Measurements from ENCODE around the gene CLPSL1. TPM values are rescaled to one million over a fixed set of nuclear protein-coding genes. Genes with fewer than 3 reads are reported as not detected.

Gene CLPSL1
- total RNA-seq, 1 donor from 2014 or later, result not detected

DNA sequence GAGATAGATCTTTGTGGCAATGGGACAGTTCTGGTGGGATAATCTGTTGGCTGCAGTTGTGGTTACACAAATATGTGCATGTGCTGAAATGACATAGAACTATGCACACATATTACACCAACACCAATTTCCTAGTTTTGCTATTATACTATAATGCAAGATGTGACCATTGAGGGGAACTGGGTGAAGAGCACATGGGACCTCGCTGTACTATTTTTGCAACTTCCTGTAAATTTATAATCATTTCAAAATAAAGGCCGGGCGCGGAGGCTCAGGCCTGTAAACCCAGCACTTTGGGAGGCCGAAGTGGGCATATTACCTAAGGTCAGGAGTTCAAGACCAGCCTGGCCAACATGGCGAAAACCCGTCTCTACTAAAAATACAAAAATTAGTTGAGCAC is 35.3 kb upstream of the CLPSL1 start:
- Mint-ChIP-seq H3K36me3 (ENCODE audit: low read depth) (no peaks in the 10 kb centered on the region), H3K4me3 (ENCODE audit: low read depth) (no peak overlapping the region), H3K27me3 (ENCODE audit: low read depth) (no peaks in the 10 kb centered on the region), H3K27ac (no peak overlapping the region), H3K4me1 (ENCODE audit: low read depth) (no peaks in the 10 kb centered on the region), H3K9me3 (peaks cover 15% of the 10 kb centered on the region)
- DNase-seq (ENCODE audit: low spot score), result no peak
- intact Hi-C loops (cut with micrococcal nuclease), result no loop called here

DNA sequence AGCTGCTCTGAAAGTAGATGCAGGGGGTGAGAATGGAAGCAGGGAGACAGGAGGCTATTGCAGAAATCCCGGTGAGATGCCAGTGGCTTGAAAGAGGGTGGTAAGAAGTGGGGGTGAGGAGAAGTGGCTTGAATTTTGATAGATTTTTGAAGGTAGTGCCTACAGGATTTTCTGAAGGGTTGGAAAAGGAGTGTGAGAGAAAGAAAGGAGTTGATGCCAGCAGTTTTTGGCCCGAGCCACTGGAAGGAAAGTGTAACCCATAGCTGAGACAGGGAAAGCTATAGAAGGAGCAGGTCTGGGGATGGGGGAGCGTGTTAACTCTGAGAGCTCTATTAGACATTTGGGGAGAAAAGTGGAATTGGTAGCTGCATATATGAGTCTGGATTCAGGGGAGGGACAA is 34.3 kb upstream of the CLPSL1 start:
- H3K4me1 Mint-ChIP-seq (ENCODE audit: low read depth), result peaks cover 2% of the 10 kb centered on the region
- peaks cover 15% of the 10 kb centered on the region for H3K9me3 Mint-ChIP-seq
- no peak overlapping the region for H3K27ac Mint-ChIP-seq
- H3K27me3 Mint-ChIP-seq (ENCODE audit: low read depth), result no peaks in the 10 kb centered on the region
- no peak overlapping the region for H3K4me3 Mint-ChIP-seq (ENCODE audit: low read depth)
- no peak for DNase-seq (ENCODE audit: low spot score)
- no peaks in the 10 kb centered on the region for H3K36me3 Mint-ChIP-seq (ENCODE audit: low read depth)
- intact Hi-C loops (cut with micrococcal nuclease), result no loop called here

DNA sequence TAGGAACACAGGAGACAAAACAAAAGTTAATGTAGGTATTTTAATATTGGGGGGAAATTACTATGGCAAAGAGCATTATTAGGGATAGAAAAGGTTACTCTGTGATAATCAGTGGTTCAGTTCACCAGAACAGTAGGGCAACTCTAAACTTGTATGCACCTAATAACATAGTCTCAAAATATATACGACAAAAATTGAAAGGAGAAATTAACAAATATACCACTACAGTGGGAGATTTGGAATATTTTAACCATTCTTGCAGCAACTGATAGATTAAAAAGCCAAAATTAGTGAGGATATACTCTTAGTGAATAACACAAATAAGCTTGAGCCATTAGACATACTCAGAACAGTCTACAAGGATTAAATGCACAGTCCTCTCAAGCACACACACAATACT is 32.9 kb upstream of the CLPSL1 start:
- Mint-ChIP-seq H3K27ac (no peak overlapping the region), H3K27me3 (ENCODE audit: low read depth) (no peaks in the 10 kb centered on the region)
- intact Hi-C loops (cut with micrococcal nuclease), result no loop called here

DNA sequence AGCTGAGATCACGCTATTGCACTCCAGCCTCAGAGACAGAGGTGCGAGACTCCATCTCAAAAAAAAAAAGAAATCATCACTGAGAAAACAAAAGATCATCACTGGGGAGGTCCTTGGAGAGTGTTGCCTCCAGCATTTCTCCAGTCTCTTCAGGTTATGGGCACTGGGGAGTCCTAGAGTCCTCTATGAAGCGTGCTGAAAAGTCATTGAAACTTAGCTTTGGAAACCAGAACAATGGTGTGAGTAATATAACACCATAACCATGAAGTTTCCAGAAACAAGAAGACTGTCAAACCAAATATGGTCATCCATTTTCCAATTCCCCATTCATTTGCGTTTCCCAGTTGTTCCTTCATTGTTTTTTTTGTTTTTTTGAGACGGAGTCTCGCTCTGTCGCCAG is 30.3 kb upstream of the CLPSL1 start:
- no peak overlapping the region for H3K27ac Mint-ChIP-seq
- no peak for DNase-seq (ENCODE audit: low spot score)
- H3K9me3 Mint-ChIP-seq, result peaks cover 15% of the 10 kb centered on the region
- no peaks in the 10 kb centered on the region for H3K36me3 Mint-ChIP-seq (ENCODE audit: low read depth)
- intact Hi-C loops (cut with micrococcal nuclease), result no loop called here
- no peaks in the 10 kb centered on the region for H3K27me3 Mint-ChIP-seq (ENCODE audit: low read depth)
- H3K4me1 Mint-ChIP-seq (ENCODE audit: low read depth), result peaks cover 6% of the 10 kb centered on the region
- H3K4me3 Mint-ChIP-seq (ENCODE audit: low read depth), result no peak overlapping the region

More for the DNA sequence above, 32.9 kb upstream of the CLPSL1 start:
- Mint-ChIP-seq H3K4me3 (ENCODE audit: low read depth) (no peak overlapping the region), H3K4me1 (ENCODE audit: low read depth) (peaks cover 4% of the 10 kb centered on the region), H3K9me3 (peaks cover 15% of the 10 kb centered on the region), H3K36me3 (ENCODE audit: low read depth) (no peaks in the 10 kb centered on the region)
- DNase-seq (ENCODE audit: low spot score), result no peak

DNA sequence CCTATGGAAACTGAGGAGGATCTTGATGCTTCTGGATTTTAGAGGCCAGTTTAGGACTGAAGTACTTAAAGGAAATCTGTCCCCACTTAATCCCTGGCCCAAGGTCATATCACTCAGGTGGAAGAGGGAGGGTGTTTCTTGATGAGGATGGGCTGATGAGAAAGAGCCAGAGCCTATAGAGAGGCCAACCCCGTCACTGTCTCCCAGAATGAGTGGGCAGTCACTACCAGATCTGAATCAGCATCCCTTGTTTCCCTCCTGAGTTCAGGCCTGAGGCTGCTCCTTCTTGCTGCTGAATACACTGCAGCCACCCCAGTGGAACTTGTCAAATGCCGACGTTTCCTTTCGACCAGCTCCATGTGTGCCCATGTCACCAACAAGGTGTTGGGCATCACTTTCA is 29.2 kb upstream of the CLPSL1 start:
- Mint-ChIP-seq H3K27ac (no peak overlapping the region), H3K4me1 (ENCODE audit: low read depth) (peaks cover 6% of the 10 kb centered on the region), H3K4me3 (ENCODE audit: low read depth) (no peak overlapping the region), H3K36me3 (ENCODE audit: low read depth) (no peaks in the 10 kb centered on the region), H3K27me3 (ENCODE audit: low read depth) (no peaks in the 10 kb centered on the region), H3K9me3 (peaks cover 9% of the 10 kb centered on the region)
- DNase-seq (ENCODE audit: low spot score), result no peak
- intact Hi-C loops (cut with micrococcal nuclease), result no loop called here

DNA sequence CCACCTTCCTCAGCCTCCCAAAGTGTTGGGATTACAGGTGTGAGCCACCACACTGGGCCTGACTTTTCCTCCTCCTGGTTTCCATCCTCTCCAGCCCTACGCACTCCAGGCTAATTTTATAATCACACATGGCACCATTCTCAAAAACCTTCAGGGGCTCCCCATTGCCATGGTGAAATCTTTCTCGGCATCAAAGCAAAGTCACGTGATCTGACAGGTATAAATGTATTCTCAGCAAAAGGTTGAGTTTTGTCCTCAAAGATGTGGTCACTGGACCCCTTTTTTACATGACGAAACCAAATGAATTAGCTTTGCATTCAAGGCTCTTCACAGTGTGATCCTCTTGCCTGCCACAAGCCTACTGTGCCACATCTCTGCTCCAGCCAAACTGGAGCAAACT is 28.5 kb upstream of the CLPSL1 start:
- intact Hi-C loops (cut with micrococcal nuclease), result no loop called here
- peaks cover 6% of the 10 kb centered on the region for H3K9me3 Mint-ChIP-seq
- no peak for DNase-seq (ENCODE audit: low spot score)
- no peak overlapping the region for H3K27ac Mint-ChIP-seq
- H3K36me3 Mint-ChIP-seq (ENCODE audit: low read depth), result no peaks in the 10 kb centered on the region
- H3K4me1 Mint-ChIP-seq (ENCODE audit: low read depth), result peaks cover 6% of the 10 kb centered on the region
- peaks cover under 1% of the 10 kb centered on the region for H3K27me3 Mint-ChIP-seq (ENCODE audit: low read depth)
- no peak overlapping the region for H3K4me3 Mint-ChIP-seq (ENCODE audit: low read depth)

DNA sequence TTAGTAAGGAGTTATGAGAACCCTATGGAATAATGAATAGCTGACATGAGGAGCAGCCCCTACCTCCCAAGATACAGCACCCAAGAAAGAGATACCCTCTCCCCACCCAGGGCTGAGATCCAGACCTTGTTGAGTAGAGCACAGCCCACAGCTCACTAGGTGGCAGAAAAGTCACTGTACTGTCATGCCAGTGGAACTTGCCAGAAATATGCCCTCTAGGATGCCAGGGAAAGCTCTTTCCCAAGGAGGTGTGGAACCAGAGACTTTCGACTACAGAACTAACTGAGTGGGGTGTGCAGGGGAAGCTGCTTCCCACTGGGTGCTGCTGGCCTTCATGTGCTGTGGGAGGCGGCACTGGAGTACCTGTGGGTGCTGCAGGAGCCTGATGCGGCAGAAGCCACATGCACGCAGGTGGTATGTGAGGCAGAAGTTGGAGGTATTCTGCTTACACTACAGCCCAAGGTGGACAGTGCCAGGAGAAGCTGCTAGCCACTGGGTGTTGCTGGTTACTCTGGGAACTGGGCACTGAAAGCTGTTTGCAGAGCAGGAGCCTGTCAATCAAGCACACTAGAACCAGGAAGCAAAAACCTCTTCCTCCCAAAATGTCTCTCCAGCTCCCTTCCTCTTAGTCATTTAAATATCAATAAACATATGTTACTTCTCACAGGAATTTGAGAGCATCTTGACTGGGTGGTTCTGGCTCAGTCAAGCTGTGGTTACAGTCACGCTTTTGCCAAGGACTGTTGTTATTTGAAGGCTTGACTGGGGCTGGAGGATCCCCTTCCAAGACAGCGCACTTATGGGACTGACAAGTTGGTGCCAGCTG is 26.2 kb upstream of the CLPSL1 start:
- H3K27ac Mint-ChIP-seq, result no peak overlapping the region
- H3K36me3 Mint-ChIP-seq (ENCODE audit: low read depth), result no peaks in the 10 kb centered on the region
- H3K4me1 Mint-ChIP-seq (ENCODE audit: low read depth), result peaks cover 6% of the 10 kb centered on the region
- no peak for DNase-seq (ENCODE audit: low spot score)
- no peak overlapping the region for H3K4me3 Mint-ChIP-seq (ENCODE audit: low read depth)
- intact Hi-C loops (cut with micrococcal nuclease), result no loop called here
- no peaks in the 10 kb centered on the region for H3K9me3 Mint-ChIP-seq
- peaks cover 4% of the 10 kb centered on the region for H3K27me3 Mint-ChIP-seq (ENCODE audit: low read depth)

DNA sequence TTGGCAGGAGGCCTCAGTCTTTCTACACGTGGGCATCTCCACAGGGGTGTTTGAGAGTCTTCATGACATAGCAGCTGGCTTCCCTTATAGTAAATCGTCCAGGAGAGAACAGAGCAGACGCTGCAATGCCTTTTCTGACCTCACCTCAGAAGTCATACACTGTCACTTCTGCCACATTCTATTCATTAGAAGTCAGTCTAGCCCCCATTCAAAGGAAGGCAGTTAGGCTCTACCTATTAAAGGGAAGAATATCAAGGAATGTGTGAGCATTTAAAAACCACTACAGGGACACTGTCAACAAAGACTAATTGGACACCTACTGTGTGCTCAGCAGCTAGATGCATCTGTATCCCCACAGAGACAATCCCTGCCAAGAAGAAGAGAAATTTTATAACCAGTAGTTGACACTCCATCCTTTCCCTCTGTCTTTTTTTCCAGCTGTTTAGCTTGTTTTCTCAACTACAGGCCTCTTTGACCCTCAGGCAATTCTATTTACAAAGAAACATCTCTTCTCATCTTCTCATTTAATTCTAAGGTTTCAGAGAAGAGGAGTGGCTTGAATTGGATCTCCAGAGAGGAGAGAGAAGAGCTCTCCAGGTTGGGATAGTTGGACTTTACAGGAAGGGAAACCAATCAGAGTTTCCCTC is 25.4 kb upstream of the CLPSL1 start:
- no peaks in the 10 kb centered on the region for H3K36me3 Mint-ChIP-seq (ENCODE audit: low read depth)
- H3K27me3 Mint-ChIP-seq (ENCODE audit: low read depth), result peaks cover 9% of the 10 kb centered on the region
- intact Hi-C loops (cut with micrococcal nuclease), result no loop called here
- no peak for DNase-seq (ENCODE audit: low spot score)
- H3K4me1 Mint-ChIP-seq (ENCODE audit: low read depth), result peaks cover 6% of the 10 kb centered on the region
- no peaks in the 10 kb centered on the region for H3K9me3 Mint-ChIP-seq
- H3K4me3 Mint-ChIP-seq (ENCODE audit: low read depth), result no peak overlapping the region
- H3K27ac Mint-ChIP-seq, result no peak overlapping the region

DNA sequence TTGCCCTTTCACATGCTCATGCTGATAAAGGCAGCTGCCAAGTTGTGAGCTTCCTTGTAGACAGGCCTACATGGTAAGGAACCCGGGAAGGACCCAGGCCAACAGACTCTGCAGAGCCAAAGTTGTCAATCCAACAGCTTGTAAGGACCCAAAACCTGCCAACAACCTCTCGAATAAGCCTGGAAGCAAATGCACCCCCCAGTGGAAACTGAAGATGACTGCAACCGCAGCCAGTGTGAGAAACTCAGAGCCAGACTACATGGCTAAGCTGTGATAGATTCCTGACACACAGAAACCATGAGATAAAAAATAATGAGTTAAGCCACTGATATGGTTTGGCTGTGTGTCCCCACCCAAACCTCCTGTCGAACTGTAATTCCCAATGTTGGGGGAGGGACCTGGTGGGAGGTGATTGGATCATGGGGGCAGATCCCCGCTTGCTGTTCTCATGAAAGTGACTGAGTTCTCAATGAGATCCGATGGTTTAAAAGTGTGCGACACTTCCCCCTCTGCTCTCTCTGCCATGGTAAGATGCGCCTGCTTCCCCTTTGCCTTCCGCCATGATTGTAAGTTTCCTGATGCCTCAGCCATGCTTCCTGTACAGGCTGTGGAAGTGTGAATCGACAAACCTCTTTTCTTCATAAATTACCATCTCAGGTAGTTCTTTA is 23.2 kb upstream of the CLPSL1 start:
- Mint-ChIP-seq H3K27ac (no peak overlapping the region), H3K4me3 (ENCODE audit: low read depth) (no peak overlapping the region), H3K9me3 (no peaks in the 10 kb centered on the region), H3K27me3 (ENCODE audit: low read depth) (peaks cover 14% of the 10 kb centered on the region), H3K4me1 (ENCODE audit: low read depth) (peaks cover 3% of the 10 kb centered on the region), H3K36me3 (ENCODE audit: low read depth) (no peaks in the 10 kb centered on the region)
- intact Hi-C loops (cut with micrococcal nuclease), result no loop called here
- no peak for DNase-seq (ENCODE audit: low spot score)

DNA sequence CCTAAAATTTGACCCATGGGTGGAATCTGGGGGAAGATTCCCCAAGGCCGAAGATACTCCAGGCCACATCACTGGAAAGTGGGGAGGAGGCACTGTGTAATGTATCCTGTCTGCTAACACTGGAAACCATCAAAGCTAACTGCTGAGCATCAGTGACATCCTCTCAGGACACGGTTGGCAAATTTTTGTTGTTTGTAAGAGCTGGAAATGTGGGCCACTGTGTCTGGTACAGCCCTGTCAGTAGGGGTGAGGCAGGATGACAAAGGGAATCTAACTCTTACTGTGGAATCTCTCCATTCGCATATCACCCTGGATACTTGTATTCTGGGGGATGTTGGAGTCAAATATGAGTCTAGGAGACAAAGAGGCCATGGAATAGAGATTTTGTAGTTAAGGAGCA is 21.4 kb upstream of the CLPSL1 start:
- DNase-seq (ENCODE audit: low spot score), result no peak
- Mint-ChIP-seq H3K4me1 (ENCODE audit: low read depth) (peaks cover 5% of the 10 kb centered on the region), H3K27ac (no peak overlapping the region), H3K9me3 (no peaks in the 10 kb centered on the region), H3K4me3 (ENCODE audit: low read depth) (no peak overlapping the region), H3K27me3 (ENCODE audit: low read depth) (peaks cover 32% of the 10 kb centered on the region), H3K36me3 (ENCODE audit: low read depth) (no peaks in the 10 kb centered on the region)
- intact Hi-C loops (cut with micrococcal nuclease), result no loop called here

DNA sequence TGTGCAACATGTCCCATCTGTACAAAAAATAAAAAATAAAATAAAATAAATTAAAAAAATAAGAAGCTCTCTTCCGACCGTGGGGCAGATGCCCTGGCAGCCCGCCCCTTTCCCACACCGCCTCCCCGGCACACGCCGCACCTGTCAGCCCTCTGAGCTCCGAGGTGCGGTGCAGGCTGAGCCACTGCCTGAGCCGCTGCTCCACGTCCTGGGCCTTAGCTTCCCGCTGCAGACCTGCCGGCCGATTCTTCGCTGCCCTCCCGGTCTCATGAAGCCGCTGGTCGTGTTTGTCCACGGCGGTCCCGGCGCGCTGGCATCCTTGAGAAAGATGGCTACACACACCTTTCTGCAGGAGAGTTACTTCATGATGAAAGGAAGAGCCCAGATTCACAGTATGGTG is 15.1 kb upstream of the CLPSL1 start:
- peaks cover 42% of the 10 kb centered on the region for H3K27me3 Mint-ChIP-seq (ENCODE audit: low read depth)

DNA sequence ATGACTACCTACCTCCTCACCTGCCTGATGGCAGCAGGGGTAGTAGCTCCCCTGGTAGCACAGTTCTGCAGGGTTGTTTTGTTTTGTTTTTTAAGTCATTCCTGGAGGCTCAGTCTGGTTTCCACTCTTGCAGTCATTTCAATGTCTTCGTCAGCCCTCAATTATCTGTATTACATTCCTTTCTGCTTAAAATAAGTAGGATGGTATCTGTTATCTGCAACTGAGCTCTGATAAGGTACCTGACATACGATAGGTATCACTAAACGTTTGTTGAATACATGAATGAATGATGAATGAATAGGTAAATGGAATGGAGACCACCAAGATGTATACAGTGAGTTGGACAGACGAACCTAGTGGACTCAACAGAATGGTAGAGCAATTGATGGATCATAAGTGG is 11.6 kb upstream of the CLPSL1 start:
- H3K9me3 Mint-ChIP-seq, result no peaks in the 10 kb centered on the region
- no peak overlapping the region for H3K4me3 Mint-ChIP-seq (ENCODE audit: low read depth)

More for the DNA sequence above, 15.1 kb upstream of the CLPSL1 start:
- Mint-ChIP-seq H3K4me1 (ENCODE audit: low read depth) (peaks cover 2% of the 10 kb centered on the region), H3K9me3 (no peaks in the 10 kb centered on the region), H3K36me3 (ENCODE audit: low read depth) (no peaks in the 10 kb centered on the region), H3K4me3 (ENCODE audit: low read depth) (no peak overlapping the region), H3K27ac (no peak overlapping the region)
- DNase-seq (ENCODE audit: low spot score), result no peak
- intact Hi-C loops (cut with micrococcal nuclease), result no loop called here

DNA sequence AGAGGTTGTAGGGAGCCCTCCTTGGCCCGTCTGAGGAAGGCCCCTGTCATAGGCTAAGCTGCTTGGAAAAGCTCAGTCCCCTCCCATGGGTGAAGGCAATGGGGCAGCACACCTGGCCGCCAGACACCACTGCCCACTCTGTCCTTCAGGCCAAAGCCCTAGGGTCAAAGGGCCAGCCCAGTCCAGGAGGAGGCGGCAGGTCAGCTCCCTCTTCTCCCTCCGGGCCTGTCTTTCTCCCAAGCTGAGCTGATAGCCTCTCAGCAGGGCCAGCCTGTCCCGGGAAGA is 9.5 kb upstream of the CLPSL1 start:
- Mint-ChIP-seq H3K4me1 (ENCODE audit: low read depth) (no peaks in the 10 kb centered on the region), H3K36me3 (ENCODE audit: low read depth) (no peaks in the 10 kb centered on the region), H3K27me3 (ENCODE audit: low read depth) (peaks cover 31% of the 10 kb centered on the region), H3K9me3 (no peaks in the 10 kb centered on the region), H3K4me3 (ENCODE audit: low read depth) (no peak overlapping the region), H3K27ac (no peak overlapping the region)
- DNase-seq (ENCODE audit: low spot score), result no peak
- intact Hi-C loops (cut with micrococcal nuclease), result no loop called here

More for the DNA sequence above, 11.6 kb upstream of the CLPSL1 start:
- Mint-ChIP-seq H3K36me3 (ENCODE audit: low read depth) (no peaks in the 10 kb centered on the region), H3K27me3 (ENCODE audit: low read depth) (peaks cover 26% of the 10 kb centered on the region), H3K27ac (no peak overlapping the region), H3K4me1 (ENCODE audit: low read depth) (peaks cover 1% of the 10 kb centered on the region)
- DNase-seq (ENCODE audit: low spot score), result no peak
- intact Hi-C loops (cut with micrococcal nuclease), result no loop called here
